ENCODE measurements around the gene ASTN2.

The ASTN2 gene

DNA sequence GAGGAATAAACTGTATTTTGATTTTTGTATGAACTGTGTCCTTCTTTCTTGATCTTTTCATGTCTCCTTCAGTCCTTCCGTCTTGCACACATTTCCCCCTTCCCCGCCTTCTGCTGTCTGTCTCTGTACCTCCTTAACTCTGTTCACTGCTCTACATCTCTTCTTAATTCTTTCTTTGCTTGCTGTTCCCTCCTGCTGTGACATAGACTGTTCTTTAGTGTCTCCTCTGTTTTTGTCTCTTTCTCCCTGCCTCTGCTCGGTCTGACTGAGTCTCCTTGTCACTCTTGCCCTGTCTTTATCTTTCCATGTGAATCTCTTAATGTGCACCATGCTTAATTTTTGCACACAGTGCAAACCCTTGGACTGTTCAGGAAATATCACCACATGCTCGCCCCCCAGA is 614.8 kb downstream of the ASTN2 start:
- DNase-seq (no peak), ATAC-seq (no peak)

DNA sequence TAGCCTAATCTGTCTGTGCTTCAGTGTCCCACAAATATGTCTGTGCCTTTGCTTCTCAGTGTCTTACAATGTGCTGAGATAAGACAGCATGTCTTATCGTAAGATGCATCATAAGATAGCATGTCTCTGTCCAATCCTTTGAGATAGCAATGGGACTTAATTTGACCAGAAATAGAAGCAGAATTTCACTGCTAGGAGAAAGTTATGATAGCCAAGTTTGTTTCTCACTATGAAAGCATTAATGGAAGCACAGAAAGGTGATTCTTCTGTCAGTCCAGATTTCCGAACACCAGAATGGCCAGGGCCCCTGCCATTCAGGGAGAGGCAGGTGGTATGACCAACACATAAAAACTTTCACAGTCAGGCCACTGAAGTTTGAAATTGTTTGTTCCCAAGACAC is 616.3 kb downstream of the ASTN2 start:
- no peak for ATAC-seq
- DNase-seq: no peak

DNA sequence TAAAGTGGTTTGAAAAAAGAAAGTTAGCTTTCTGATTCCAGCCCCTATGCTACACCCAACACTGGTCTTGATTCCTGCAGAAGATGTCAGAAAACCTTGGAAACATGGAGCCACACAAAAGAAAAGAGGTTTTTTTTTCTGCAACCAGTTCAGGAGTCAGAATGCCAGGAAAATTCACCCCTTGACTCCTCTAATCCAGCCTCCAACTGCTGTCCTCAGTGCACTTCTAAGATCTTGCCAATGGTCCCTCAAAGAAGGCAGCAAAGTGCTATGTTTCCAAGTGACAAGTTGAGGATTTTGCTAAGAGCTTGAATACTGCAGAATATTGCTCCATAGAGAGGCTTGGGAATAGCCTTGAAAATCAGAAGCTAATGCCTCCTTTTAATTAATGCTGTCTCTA is 617.6 kb downstream of the ASTN2 start:
- DNase-seq (no peak), ATAC-seq (no peak)

- no peak for DNase-seq
- ATAC-seq: no peak
Observed at GRCh38 chr9:116796669-116797068, 618.2 kb downstream of the ASTN2 start.

DNA sequence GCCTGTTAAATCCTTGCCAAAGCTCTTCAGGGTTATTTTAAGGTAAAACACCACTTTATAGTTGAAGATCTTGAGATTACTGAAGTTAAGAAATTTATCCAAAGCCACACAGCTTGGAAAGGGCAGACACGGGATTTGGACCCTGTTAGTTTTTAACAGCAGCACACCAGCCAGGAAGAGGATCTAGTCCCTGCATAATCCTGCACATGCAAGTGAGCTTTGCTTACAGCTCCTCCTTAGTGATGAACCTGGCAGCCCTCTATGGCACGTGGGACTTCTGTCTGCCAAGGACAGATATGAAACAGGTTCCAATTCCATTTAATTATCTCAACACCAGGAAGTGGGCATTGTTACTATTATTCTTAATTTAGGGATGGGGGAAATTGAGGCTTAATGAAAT is 619.0 kb downstream of the ASTN2 start:
- ATAC-seq: no peak

GRCh38 chr9:116792271-116792670 is 622.6 kb downstream of the ASTN2 start:
- no peak for ATAC-seq
- no peak for DNase-seq

More for the DNA sequence above, 619.0 kb downstream of the ASTN2 start:
- no peak for DNase-seq

DNA sequence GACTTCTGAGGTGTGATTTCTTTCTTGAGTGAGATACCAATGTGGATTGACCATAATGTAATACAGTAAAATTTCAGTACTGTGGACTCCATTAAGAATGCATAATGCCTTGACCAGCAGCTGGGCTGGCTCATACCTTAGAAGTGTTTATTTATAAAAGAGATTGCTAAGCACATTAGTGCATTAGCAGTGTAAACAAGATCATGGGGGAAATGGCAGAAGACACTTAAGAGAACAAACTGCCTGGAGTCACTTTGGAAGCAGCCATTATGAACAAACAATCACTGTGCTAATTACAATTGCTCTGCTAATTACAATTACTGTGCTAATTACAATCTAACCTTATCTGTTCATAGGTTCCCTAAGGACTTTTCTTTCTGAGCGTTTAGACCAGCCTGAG is 623.5 kb downstream of the ASTN2 start:
- ATAC-seq (no peak), DNase-seq (no peak)

DNA sequence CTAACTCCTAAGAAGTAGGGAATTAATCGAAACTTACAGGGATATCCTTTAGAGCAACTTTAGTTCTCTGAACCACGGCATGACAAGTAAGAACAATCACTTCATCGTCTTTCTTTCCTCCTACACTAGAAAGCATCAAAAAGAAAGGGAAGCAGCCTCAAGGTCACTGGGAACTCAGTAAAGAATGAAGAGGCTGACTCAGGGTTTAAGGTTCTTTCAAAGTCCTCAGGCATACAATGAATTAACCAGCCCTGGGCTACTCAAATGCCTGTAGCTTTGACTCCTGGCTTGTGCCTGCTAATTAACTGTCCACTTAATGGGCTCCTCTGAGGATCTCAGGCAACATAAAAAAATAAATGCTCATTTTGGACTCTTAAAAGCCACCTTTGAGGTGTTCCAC is 625.8 kb downstream of the ASTN2 start:
- no peak for DNase-seq

DNA sequence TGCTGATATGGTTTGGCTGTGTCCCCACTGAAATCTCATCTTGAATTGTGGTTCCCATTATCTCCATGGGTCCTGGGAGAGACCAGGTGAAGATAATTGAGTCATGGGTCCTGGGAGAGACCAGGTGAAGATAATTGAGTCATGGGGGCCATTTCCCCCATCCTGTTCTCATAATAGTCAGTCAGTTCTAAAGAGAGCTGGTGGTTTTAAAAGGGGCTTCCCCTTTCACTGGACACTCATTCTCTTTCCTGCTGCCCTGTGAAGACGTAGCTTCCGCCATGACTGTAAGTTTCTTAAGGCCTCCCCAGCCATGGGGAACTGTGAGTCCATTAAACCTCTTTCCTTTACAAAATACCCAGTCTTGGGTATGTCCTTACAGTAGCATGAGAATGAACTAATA is 628.1 kb downstream of the ASTN2 start:
- no peak for DNase-seq
- ATAC-seq: no peak

More for the DNA sequence above, 625.8 kb downstream of the ASTN2 start:
- ATAC-seq: no peak

GRCh38 chr9:116777116-116777515 is 637.7 kb downstream of the ASTN2 start:
- no peak for DNase-seq
- no peak for ATAC-seq

- ATAC-seq: no peak
- DNase-seq: no peak
Observed at GRCh38 chr9:116774421-116775180, 640.3 kb downstream of the ASTN2 start.

DNA sequence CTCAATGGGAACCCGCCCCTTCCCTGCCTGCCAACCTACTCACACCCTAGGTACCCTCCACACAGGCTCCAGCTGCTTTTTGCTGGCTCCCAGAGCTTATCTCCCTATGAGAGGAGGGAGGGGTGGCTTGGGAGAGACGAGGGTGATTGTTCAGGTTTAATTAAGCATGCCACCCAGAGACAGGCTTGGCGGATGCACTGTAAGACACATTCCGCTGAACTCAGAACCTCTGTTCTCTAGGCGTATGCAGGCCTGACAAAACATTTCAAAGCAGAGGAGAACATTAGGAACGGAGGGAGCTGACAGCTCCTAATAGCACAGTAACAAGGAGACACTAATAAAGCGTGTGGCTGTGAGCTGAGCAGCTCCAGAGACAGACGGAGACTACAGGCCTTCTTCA is 647.6 kb downstream of the ASTN2 start:
- ATAC-seq (no peak), DNase-seq (no peak)

GRCh38 chr9:116765011-116765410 is 649.8 kb downstream of the ASTN2 start:
- DNase-seq (no peak), ATAC-seq (no peak)

GRCh38 chr9:116763770-116764169 is 651.1 kb downstream of the ASTN2 start:
- no peak for DNase-seq
- ATAC-seq: no peak

DNA sequence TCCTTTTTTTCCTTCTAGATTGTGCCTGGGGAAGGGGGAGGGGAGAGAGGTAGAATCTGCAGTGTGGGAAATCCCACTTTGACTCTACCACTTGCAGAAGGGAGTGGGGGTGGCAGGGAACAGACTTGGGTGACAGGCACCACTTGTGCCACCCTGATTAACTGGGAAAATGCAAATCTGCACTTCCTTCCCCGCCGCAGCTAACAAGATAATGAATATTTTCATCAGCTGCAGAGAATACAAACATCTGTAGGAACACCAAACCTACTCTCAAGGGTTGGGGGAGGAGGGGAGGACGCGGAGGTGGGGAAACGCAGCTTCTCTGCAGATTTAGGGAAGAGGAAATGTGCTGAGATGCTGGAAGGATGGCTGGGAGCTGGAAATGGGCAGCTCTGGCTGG is 654.2 kb downstream of the ASTN2 start:
- no peak for ATAC-seq
- DNase-seq: no peak

DNA sequence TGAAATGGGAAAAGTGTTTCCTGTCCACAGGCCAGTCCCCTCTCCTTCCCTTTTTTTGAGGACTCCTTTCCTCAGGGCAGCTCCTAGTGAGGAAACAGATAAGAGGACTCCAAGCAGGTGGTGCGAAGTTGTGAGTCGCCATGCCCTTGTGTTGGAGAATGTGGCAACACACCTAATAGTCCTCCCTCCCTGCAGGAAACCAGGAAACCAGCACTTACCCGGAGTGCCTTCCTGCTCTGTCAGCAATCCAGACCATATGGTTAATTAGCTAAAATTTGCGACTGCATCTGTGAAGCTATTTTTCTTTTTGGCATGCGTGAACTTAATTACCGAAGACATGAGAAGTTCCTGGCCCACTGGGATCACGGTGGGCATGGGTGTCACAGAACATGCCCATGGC is 657.8 kb downstream of the ASTN2 start:
- ATAC-seq: no peak
- DNase-seq: no peak

- ATAC-seq (no peak), DNase-seq (no peak)
Observed at GRCh38 chr9:116753389-116753788, 661.5 kb downstream of the ASTN2 start.

DNA sequence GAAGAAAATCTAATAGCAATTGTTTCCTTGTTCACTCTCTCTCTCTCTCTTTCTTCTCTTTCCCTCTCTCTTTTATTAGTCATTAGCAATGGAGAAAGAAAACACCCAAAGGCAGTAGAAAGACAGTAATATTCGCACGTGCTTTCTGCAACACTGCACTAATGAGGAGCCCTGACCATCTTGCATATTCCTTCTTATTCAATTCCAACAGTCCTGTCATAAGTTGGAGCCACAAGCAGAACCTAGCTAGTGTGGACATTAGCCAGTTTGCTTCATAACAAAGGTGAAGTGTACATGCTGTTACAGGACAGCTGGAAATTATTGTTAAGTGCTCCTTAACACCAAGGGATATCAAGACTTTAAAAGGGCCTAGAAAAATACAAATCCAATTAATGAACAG is 664.3 kb downstream of the ASTN2 start:
- DNase-seq (no peak), ATAC-seq (no peak)

- ATAC-seq: no peak
Observed at GRCh38 chr9:116749772-116750171, 665.1 kb downstream of the ASTN2 start.

GRCh38 chr9:116749176-116749575 is 665.7 kb downstream of the ASTN2 start:
- DNase-seq (no peak), ATAC-seq (no peak)

More at GRCh38 chr9:116749772-116750171, 665.1 kb downstream of the ASTN2 start:
- DNase-seq: no peak

- ATAC-seq (no peak), DNase-seq (no peak)
Observed at GRCh38 chr9:116741742-116742141, 673.1 kb downstream of the ASTN2 start.

DNA sequence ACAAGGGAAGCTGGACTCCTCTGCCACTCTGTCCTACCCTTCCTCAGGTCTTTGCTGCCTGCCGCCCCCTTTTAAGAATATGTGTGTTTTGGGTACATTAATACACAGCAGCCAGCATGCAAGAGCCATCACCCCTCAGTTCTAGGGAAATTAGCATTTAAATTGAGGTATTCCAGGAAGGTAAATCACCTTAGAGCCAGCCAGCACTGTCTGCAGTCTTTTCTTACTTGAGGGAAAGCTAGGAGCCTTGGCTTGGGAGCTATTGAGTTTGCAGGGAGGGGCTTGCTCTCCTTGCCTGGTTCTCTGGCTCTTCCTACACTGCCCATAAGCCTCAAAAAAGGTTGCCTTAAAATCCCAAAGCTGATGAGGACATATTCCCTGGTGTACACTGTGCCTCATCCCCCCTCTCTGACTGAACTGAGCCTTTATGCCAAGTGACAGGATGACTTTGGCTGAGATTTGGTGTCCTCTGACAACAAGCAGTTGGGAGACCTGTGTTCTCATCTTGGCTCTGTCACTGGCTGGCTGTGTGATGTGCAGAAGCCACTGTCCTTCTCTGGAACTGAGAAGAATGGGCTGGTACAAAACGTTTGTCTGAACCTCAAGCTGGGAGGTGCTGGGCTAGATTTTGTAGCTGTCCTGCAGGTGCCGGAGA is 673.6 kb downstream of the ASTN2 start:
- ATAC-seq (no peak), DNase-seq (no peak)

- DNase-seq (peak; percentile 78), ATAC-seq (no peak)
Observed at GRCh38 chr9:116737152-116737546, 677.7 kb downstream of the ASTN2 start.

All from stimulated activated naive CD8-positive, alpha-beta T cell treated with anti-CD3 and anti-CD28 coated beads, Interleukin-15, Interleukin-2, amounts not matched to agents 100 U/mL and 50 U/mL, for 24 hours (primary cell).